H1 (cell line): ENCODE results near the gene SYT13. TPM values are rescaled to one million over a fixed set of nuclear protein-coding genes. Genes with fewer than 3 reads are reported as not detected.

ENCODE experiments used
- CTCF ChIA-PET: fragments of 300-600 bp; sonication (Branson Sonifier 250); formaldehyde crosslinking; loops from one replicate; lab custom pipeline; 2021; ENCODE audit not compliant: partially characterized antibody; lab: Charles Lee
- POLR2A ChIA-PET: fragments of 300-600 bp; sonication (Branson Sonifier 250); formaldehyde crosslinking; loops from one replicate; lab custom pipeline; 2021; ENCODE audit warnings: inconsistent platforms; ENCODE audit not compliant: partially characterized antibody; lab: Charles Lee
- DNase-seq, 2 experiments: peaks; one replicate each; pipeline versions ENCODE4 v3.0.0 to v3.0.0-alpha.2; 2010 to 2022; ENCODE audit warnings: low spot score in 2 of 2, low read depth in 1 of 2, mixed read lengths in 1 of 2
- FAIRE-seq: peaks from 2 replicates; lab custom pipeline; 2011; peaks lifted over from hg19 to GRCh38; lab: Jason Lieb, UNC
- H2AFZ ChIP-seq: 2 replicates; pipeline ENCODE4 v1.8.1; 2012; ENCODE audit warnings: low read length, inconsistent platforms
- H2AK5ac ChIP-seq: 2 replicates; pipeline ENCODE4 v1.6.1; 2013; ENCODE audit warnings: low read depth, low read length
- H2BK120ac ChIP-seq: replicated peaks from 2 replicates; pipeline ENCODE3; 2013; ENCODE audit warnings: low read depth, low read length, inconsistent platforms
- H2BK12ac ChIP-seq: 2 replicates; pipeline ENCODE4 v1.6.1; 2013; ENCODE audit warnings: low read depth, low read length
- H2BK15ac ChIP-seq: 2 replicates; pipeline ENCODE4 v1.6.1; 2013; ENCODE audit warnings: low read length
- H2BK20ac ChIP-seq: 2 replicates; pipeline ENCODE4 v1.6.1; 2013; ENCODE audit warnings: low read length
- H2BK5ac ChIP-seq: 2 replicates; pipeline ENCODE4 v1.6.1; 2013; ENCODE audit warnings: low read depth, low read length
- H3K14ac ChIP-seq: 2 replicates; pipeline ENCODE4 v1.6.1; 2013; ENCODE audit warnings: inconsistent platforms; ENCODE audit not compliant: insufficient read length
- H3K18ac ChIP-seq: 2 replicates; pipeline ENCODE4 v1.6.1; 2013; ENCODE audit warnings: low read length; ENCODE audit errors: extremely low read depth
- H3K23ac ChIP-seq: 2 replicates; pipeline ENCODE4 v1.6.1; 2013; ENCODE audit warnings: inconsistent platforms; ENCODE audit not compliant: insufficient read length
- H3K23me2 ChIP-seq: 2 replicates; pipeline ENCODE4 v1.6.1; 2013; ENCODE audit warnings: low read depth, low read length
- H3K27ac ChIP-seq: 2 replicates; pipeline ENCODE4 v1.6.1; 2011; ENCODE audit warnings: low read depth, low read length, inconsistent platforms
- H3K27me3 ChIP-seq, 4 experiments: replicated peaks in 1 of 4; 1 replicate in 1 of 4; 2 replicates in 3 of 4; pipeline versions ENCODE4 v1.6.1 to v1.8.1; 2011 to 2013; ENCODE audit warnings: low read length in 3 of 4, mild to moderate bottlenecking in 3 of 4, inconsistent platforms in 2 of 4, mixed read lengths in 2 of 4, moderate library complexity in 1 of 4; ENCODE audit not compliant: control insufficient read depth in 3 of 4, insufficient read depth in 3 of 4; ENCODE audit errors: extremely low read depth in 1 of 4
- H3K36me3 ChIP-seq, 4 experiments: 2 replicates each; pipeline versions ENCODE4 v1.6.1 to v1.8.1; 2011 to 2013; ENCODE audit warnings: mild to moderate bottlenecking in 4 of 4, low read length in 3 of 4, moderate library complexity in 2 of 4, control low read depth in 1 of 4, inconsistent platforms in 1 of 4; ENCODE audit not compliant: insufficient read depth in 4 of 4, control insufficient read depth in 2 of 4
- H3K4ac ChIP-seq: replicated peaks from 2 replicates; pipeline ENCODE3; 2013; ENCODE audit warnings: low read length, low read depth, mixed read lengths, inconsistent platforms; ENCODE audit not compliant: insufficient read length
- H3K4me1 ChIP-seq, 4 experiments: replicated peaks in 1 of 4; 1 replicate in 1 of 4; 2 replicates in 3 of 4; pipeline versions ENCODE4 v1.6.1 to v1.8.1; 2011 to 2013; ENCODE audit warnings: low read length in 3 of 4, inconsistent platforms in 2 of 4, mixed read lengths in 1 of 4; ENCODE audit not compliant: insufficient read depth in 4 of 4, control insufficient read depth in 3 of 4
- H3K4me2 ChIP-seq, 2 experiments: 2 replicates each; pipeline versions ENCODE4 v1.6.1 to v1.8.1; 2011 to 2013; ENCODE audit warnings: low read depth in 2 of 2, low read length in 2 of 2, control low read depth in 1 of 2, inconsistent platforms in 1 of 2, mild to moderate bottlenecking in 1 of 2; ENCODE audit not compliant: insufficient read depth in 1 of 2
- H3K4me3 ChIP-seq, 4 experiments: fragments of 200-600, 300-600 bp in 1 of 4; sonication (generic), shearing (Covaris generic), sonication (Bioruptor Twin) in 1 of 4; 2 replicates each; pipeline versions ENCODE4 v1.5.1 to v1.8.1; 2011 to 2016; ENCODE audit warnings: low read length in 4 of 4, low read depth in 3 of 4, control low read depth in 2 of 4, inconsistent platforms in 2 of 4, mild to moderate bottlenecking in 2 of 4, mixed read lengths in 1 of 4, moderate library complexity in 1 of 4; ENCODE audit not compliant: insufficient read depth in 2 of 4; ENCODE audit errors: extremely low read depth in 1 of 4
- H3K56ac ChIP-seq: replicated peaks from 2 replicates; pipeline ENCODE3; 2013; ENCODE audit warnings: low read depth, mild to moderate bottlenecking, mixed read lengths, low read length, inconsistent platforms; ENCODE audit not compliant: insufficient read length
- H3K79me1 ChIP-seq: 2 replicates; pipeline ENCODE4 v1.6.1; 2013; ENCODE audit warnings: low read depth, low read length, control low read depth
- H3K79me2 ChIP-seq, 2 experiments: 2 replicates each; pipeline versions ENCODE4 v1.6.1 to v1.8.1; 2012 to 2013; ENCODE audit warnings: low read length in 2 of 2, mild to moderate bottlenecking in 2 of 2, inconsistent platforms in 1 of 2; ENCODE audit not compliant: insufficient read depth in 2 of 2, control insufficient read depth in 1 of 2
- H3K9ac ChIP-seq, 4 experiments: replicated peaks in 1 of 4; 1 replicate in 1 of 4; 2 replicates in 3 of 4; pipeline versions ENCODE4 v1.6.1 to v1.8.1; 2011 to 2013; ENCODE audit warnings: low read depth in 3 of 4, low read length in 3 of 4, control low read depth in 2 of 4, mild to moderate bottlenecking in 2 of 4, moderate library complexity in 2 of 4, inconsistent platforms in 1 of 4; ENCODE audit errors: extremely low read depth in 1 of 4
- H3K9me3 ChIP-seq, 2 experiments: 2 replicates each; pipeline versions ENCODE4 v1.6.1 to v1.8.1; 2012 to 2013; ENCODE audit warnings: mild to moderate bottlenecking in 2 of 2, moderate library complexity in 2 of 2, control low read depth in 1 of 2, inconsistent platforms in 1 of 2, low read depth in 1 of 2, low read length in 1 of 2, mixed read lengths in 1 of 2; ENCODE audit not compliant: insufficient read depth in 2 of 2
- H4K20me1 ChIP-seq, 2 experiments: replicated peaks in 1 of 2; 2 replicates each; pipeline versions ENCODE3 to v1.8.1; 2011 to 2013; ENCODE audit warnings: inconsistent platforms in 2 of 2, low read length in 2 of 2, mild to moderate bottlenecking in 1 of 2; ENCODE audit not compliant: insufficient read depth in 2 of 2, control insufficient read depth in 1 of 2
- H4K5ac ChIP-seq: 2 replicates; pipeline ENCODE4 v1.6.1; 2013; ENCODE audit warnings: low read length, low read depth, mixed read lengths, inconsistent platforms; ENCODE audit not compliant: insufficient read length
- H4K8ac ChIP-seq: 2 replicates; pipeline ENCODE4 v1.8.0; 2013; ENCODE audit warnings: mild to moderate bottlenecking, moderate library complexity, low read length, inconsistent platforms; ENCODE audit not compliant: insufficient read depth; ENCODE audit errors: extremely low read depth
- H4K91ac ChIP-seq: replicated peaks from 2 replicates; pipeline ENCODE3; 2013; ENCODE audit warnings: low read length, mixed read lengths, inconsistent platforms; ENCODE audit not compliant: insufficient read length
- BACH1 ChIP-seq: IDR thresholded peaks from 2 replicates; pipeline ENCODE4 v1.6.1; 2012; ENCODE audit warnings: low read length, improper control_type of control experiment
- CHD2 ChIP-seq: IDR thresholded peaks from 2 replicates; pipeline ENCODE4 v1.6.1; 2012; ENCODE audit warnings: low read length, improper control_type of control experiment
- GABPA ChIP-seq: IDR thresholded peaks from 2 replicates; pipeline ENCODE4 v1.6.1; 2011; ENCODE audit warnings: mild to moderate bottlenecking, low read length, moderate library complexity, borderline replicate concordance; ENCODE audit not compliant: insufficient read depth
- JUND ChIP-seq: IDR thresholded peaks from 2 replicates; pipeline ENCODE4 v1.6.1; 2011; ENCODE audit warnings: mild to moderate bottlenecking, improper control_type of control experiment, low read length
- KDM1A ChIP-seq: fragments of 200-600, 300-600 bp; sonication (generic); IDR thresholded peaks from 2 replicates; pipeline ENCODE4 v1.7.1; 2016; ENCODE audit warnings: mild to moderate bottlenecking, low read length, borderline replicate concordance
- PHF8 ChIP-seq: fragments of 200-600 bp; sonication (generic); conservative IDR thresholded peaks from 2 replicates; pipeline ENCODE4 v1.7.1; 2012; ENCODE audit warnings: low read depth, mild to moderate bottlenecking, inconsistent platforms, low read length, moderate library complexity
- POLR2A ChIP-seq, 2 experiments: IDR thresholded peaks; 1 replicate in 1 of 2; 2 replicates in 1 of 2; pipeline ENCODE4 v1.6.1; 2011; ENCODE audit warnings: low read depth in 2 of 2, low read length in 2 of 2, mild to moderate bottlenecking in 2 of 2; ENCODE audit errors: control extremely low read depth in 1 of 2
- SIN3A ChIP-seq, 2 experiments: IDR thresholded peaks in 1 of 2; conservative IDR thresholded peaks in 1 of 2; 2 replicates each; pipeline ENCODE4 v1.6.1; 2011 to 2012; ENCODE audit warnings: low read length in 2 of 2, improper control_type of control experiment in 1 of 2, low read depth in 1 of 2, mild to moderate bottlenecking in 1 of 2
- SIRT6 ChIP-seq: IDR thresholded peaks from one replicate; pipeline ENCODE4 v1.7.1; 2012; ENCODE audit warnings: low read length, inconsistent platforms
- SP4 ChIP-seq: IDR thresholded peaks from 2 replicates; pipeline ENCODE4 v1.6.1; 2012; ENCODE audit warnings: low read length, inconsistent platforms
- SRF ChIP-seq: IDR thresholded peaks from 2 replicates; pipeline ENCODE4 v1.6.1; 2011; ENCODE audit warnings: mild to moderate bottlenecking, low read depth, low read length, moderate library complexity
- TCF12 ChIP-seq: IDR thresholded peaks from 2 replicates; pipeline ENCODE4 v1.6.1; 2011; ENCODE audit warnings: low read depth, mild to moderate bottlenecking, low read length
- ZNF274 ChIP-seq: IDR thresholded peaks from 2 replicates; pipeline ENCODE4 v1.7.0; 2012; ENCODE audit warnings: low read length, borderline replicate concordance; ENCODE audit errors: extremely low read depth
- WGBS, 2 experiments: shearing (Covaris generic) in 1 of 2; methylation state at CpG; one replicate each; pipeline versions ENCODE4 v1.1.6 to v1.1.7; 2013 to 2015; ENCODE audit warnings: low lambda C conversion rate in 2 of 2, mixed read lengths in 2 of 2, inconsistent platforms in 1 of 2, low coverage in 1 of 2, missing lambda C conversion rate in 1 of 2; ENCODE audit not compliant: insufficient replicate concordance in 2 of 2, insufficient coverage in 1 of 2, insufficient read length in 1 of 2; ENCODE audit errors: extremely low coverage in 1 of 2, missing lambda C conversion rate in 1 of 2; 5-methylcytosine and 5-hydroxymethylcytosine counted together
- polyA plus RNA-seq, 7 experiments: library from polyadenylated mRNA; depleted of rRNA in 3 of 7; stranded (reverse) in 5 of 7; unstranded in 2 of 7; fragments of >200 nt in 5 of 7; fragments of 200-250 nt in 2 of 7; gene quantifications; 1 replicate in 5 of 7; 2 replicates in 1 of 7; 4 replicates in 1 of 7; pipeline versions ENCODE4 v1.2.1 to v1.2.3, GENCODE V29; 2011 to 2013; ENCODE audit warnings: missing spikeins in 2 of 7, mixed read lengths in 2 of 7
- total RNA-seq: library from RNA; stranded (reverse); fragmentation: NEBNext Ultra II Directional; extraction: Animal tissue kit (Norgen Biotek cat#: 25700); gene quantifications from 2 replicates; pipeline ENCODE4 v1.2.1, GENCODE V29; 2021
- TF ChIP-seq, protein P1 (sequence below): IDR thresholded peaks from 2 replicates; pipeline ENCODE4 v1.6.1; 2012; ENCODE audit warnings: inconsistent platforms

SYT13 gene
- total and polyA plus RNA-seq, 2 of the 8 experiments (the other 6 are each of a cell fraction or from before 2014, with no cell fraction given), result 4.8 to 13.2 TPM

DNA sequence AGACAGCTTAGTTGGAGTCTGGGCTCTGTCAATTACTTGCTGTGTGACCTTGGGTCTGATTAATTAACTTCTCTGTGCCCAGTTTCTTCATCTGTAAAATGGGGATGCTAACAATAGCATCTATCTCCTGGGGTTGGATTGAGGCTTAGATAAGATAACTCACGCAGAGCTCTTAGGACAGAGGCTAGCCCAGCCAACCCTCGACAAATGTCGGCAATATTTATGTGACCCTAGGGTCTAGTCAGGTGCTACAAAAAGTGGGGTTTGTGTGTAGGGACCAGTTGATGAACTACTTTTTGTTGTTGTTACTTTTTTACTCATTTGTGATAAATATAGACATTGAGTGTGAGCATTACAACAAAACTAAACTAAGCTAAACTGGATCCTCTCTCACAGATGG, 22.4 kb downstream of the SYT13 start:
- Histone ChIP-seq H4K8ac (no peak overlapping the region), H3K23ac (no peak overlapping the region), H4K20me1 (peaks cover 0 to 1% of the 10 kb centered on the region in 2 experiments), H4K91ac (no peak overlapping the region), H3K79me1 (no peaks in the 10 kb centered on the region), H3K4me2 (no peak overlapping the region), H3K36me3 (no peaks in the 10 kb centered on the region), H3K14ac (no peak overlapping the region), H3K4me1 (peaks cover 0 to 2% (median 0%) of the 10 kb centered on the region in 4 experiments; a peak in 1 of 7 replicates), H2BK15ac (no peak overlapping the region), H3K23me2 (no peaks in the 10 kb centered on the region; the same call in 1 of the 2 replicates), H2BK120ac (no peak overlapping the region), H3K27me3 (peaks cover 0 to 7% (median 0%) of the 10 kb centered on the region in 4 experiments; a peak in 2 of 7 replicates), H2AFZ (no peak overlapping the region), H3K4me3 (no peak overlapping the region), H2BK12ac (no peak overlapping the region), H3K9ac (no peak overlapping the region), H3K79me2 (no peaks in the 10 kb centered on the region), H2BK20ac (no peak overlapping the region), H2AK5ac (no peak overlapping the region), H3K9me3 (no peaks in the 10 kb centered on the region), H3K27ac (no peak overlapping the region), H2BK5ac (no peak overlapping the region), H3K18ac (no peak overlapping the region), H3K4ac (no peak overlapping the region), H3K56ac (no peak overlapping the region)
- CTCF ChIA-PET, result interaction anchor here (0.9 to 13.0 kb wide), 7 partner anchors 12 to 153 kb away, joined by 3 to 211 read pairs (median 7); partner anchors contain the start of gene SYT13
- POLR2A ChIA-PET, result interaction anchor here (1.7 kb wide), 1 partner anchor 54 kb away, joined by 3 read pairs; no protein-coding TSS in a partner anchor
- 89% methylated on average over 3 of the region's 3 CpGs; no CpG with 5 or more reads in 1 of the 2 experiments for WGBS, 2 experiments
- no peak for TF ChIP-seq SIRT6
- TF ChIP-seq CHD2, result no peak
- no peak for TF ChIP-seq ZNF274
- no peak for TF ChIP-seq SIN3A (conservative IDR thresholded peaks at IDR 0.05 in 1 of 2, IDR thresholded peaks at IDR 0.05 in 1 of 2; ENCODE audit: low read depth in 1 of 2, low read length in 2 of 2)
- TF ChIP-seq, protein P1, sequence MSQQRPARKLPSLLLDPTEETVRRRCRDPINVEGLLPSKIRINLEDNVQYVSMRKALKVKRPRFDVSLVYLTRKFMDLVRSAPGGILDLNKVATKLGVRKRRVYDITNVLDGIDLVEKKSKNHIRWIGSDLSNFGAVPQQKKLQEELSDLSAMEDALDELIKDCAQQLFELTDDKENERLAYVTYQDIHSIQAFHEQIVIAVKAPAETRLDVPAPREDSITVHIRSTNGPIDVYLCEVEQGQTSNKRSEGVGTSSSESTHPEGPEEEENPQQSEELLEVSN, result no peak
- TF ChIP-seq GABPA, result no peak
- TF ChIP-seq JUND, result no peak
- no peak for TF ChIP-seq TCF12
- no peak for TF ChIP-seq KDM1A
- TF ChIP-seq PHF8, result no peak
- no peak for TF ChIP-seq BACH1
- no peak for TF ChIP-seq SRF
- no peak for TF ChIP-seq POLR2A (IDR thresholded peaks at IDR 0.05; ENCODE audit: control extremely low read depth in 1 of 2, low read depth in 2 of 2, low read length in 2 of 2)
- TF ChIP-seq SP4, result no peak
- TF ChIP-seq, all 59 proteins: peak for 0
- DNase-seq (no peak), FAIRE-seq (no peak)
- H4K5ac ChIP-seq, result no peak overlapping the region
